RWPE2 (cell line): ENCODE measurements around the gene GCN1.

Experiments used
- ATAC-seq: fragments of 200-7000 bp; cut with Tn5 transposase; 3 replicates; pipeline ENCODE4 v1.9.1; 2021; ENCODE audit warnings: low read depth
- DNase-seq: peaks from one replicate; pipeline ENCODE4 v3.0.0-alpha.2; 2020; ENCODE audit warnings: low spot score
- H3K27ac ChIP-seq: fragments of 450-650 bp; 2 replicates; pipeline ENCODE4 v1.5.1; 2017; ENCODE audit warnings: mild to moderate bottlenecking; ENCODE audit not compliant: poor library complexity, severe bottlenecking
- H3K27me3 ChIP-seq: fragments of 250-450 bp; sonication (Bioruptor Pico); 2 replicates; pipeline ENCODE4 v1.5.1; 2021; ENCODE audit warnings: mild to moderate bottlenecking, moderate library complexity; ENCODE audit not compliant: insufficient read depth, poor library complexity, severe bottlenecking
- H3K36me3 ChIP-seq: fragments of 250-450 bp; sonication (Bioruptor Pico); 2 replicates; pipeline ENCODE4 v1.5.1; 2020; ENCODE audit warnings: low read depth, mild to moderate bottlenecking, moderate library complexity
- H3K4me1 ChIP-seq: fragments of 250-450 bp; sonication (Bioruptor Pico); 2 replicates; pipeline ENCODE4 v1.5.1; 2021; ENCODE audit warnings: mild to moderate bottlenecking, moderate library complexity; ENCODE audit not compliant: insufficient read depth, poor library complexity, severe bottlenecking
- H3K4me3 ChIP-seq: fragments of 250-450 bp; sonication (Bioruptor Pico); 2 replicates; pipeline ENCODE4 v1.5.1; 2021; ENCODE audit warnings: mild to moderate bottlenecking, moderate library complexity; ENCODE audit not compliant: severe bottlenecking
- H3K9me3 ChIP-seq: fragments of 250-450 bp; sonication (Bioruptor Pico); 2 replicates; pipeline ENCODE4 v1.5.1; 2021; ENCODE audit warnings: mild to moderate bottlenecking, moderate library complexity; ENCODE audit not compliant: severe bottlenecking
- CTCF ChIP-seq: fragments of 450-650 bp; IDR thresholded peaks from one replicate; pipeline ENCODE4 v1.5.1; 2017; ENCODE audit warnings: mild to moderate bottlenecking, moderate library complexity; ENCODE audit not compliant: poor library complexity, severe bottlenecking

GCN1 gene

GRCh38 chr12:120216742-120217605 is 22.5 kb upstream of the GCN1 start:
- H3K27me3 ChIP-seq, result no peaks in the 10 kb centered on the region
- H3K9me3 ChIP-seq, result no peaks in the 10 kb centered on the region
- DNase-seq (no peak), ATAC-seq (no peak)
- peaks cover 100% of the 10 kb centered on the region for H3K36me3 ChIP-seq
- no peak overlapping the region for H3K27ac ChIP-seq
- H3K4me1 ChIP-seq, result no peaks in the 10 kb centered on the region
- no peak overlapping the region for H3K4me3 ChIP-seq
- TF ChIP-seq CTCF, result no peak

DNA sequence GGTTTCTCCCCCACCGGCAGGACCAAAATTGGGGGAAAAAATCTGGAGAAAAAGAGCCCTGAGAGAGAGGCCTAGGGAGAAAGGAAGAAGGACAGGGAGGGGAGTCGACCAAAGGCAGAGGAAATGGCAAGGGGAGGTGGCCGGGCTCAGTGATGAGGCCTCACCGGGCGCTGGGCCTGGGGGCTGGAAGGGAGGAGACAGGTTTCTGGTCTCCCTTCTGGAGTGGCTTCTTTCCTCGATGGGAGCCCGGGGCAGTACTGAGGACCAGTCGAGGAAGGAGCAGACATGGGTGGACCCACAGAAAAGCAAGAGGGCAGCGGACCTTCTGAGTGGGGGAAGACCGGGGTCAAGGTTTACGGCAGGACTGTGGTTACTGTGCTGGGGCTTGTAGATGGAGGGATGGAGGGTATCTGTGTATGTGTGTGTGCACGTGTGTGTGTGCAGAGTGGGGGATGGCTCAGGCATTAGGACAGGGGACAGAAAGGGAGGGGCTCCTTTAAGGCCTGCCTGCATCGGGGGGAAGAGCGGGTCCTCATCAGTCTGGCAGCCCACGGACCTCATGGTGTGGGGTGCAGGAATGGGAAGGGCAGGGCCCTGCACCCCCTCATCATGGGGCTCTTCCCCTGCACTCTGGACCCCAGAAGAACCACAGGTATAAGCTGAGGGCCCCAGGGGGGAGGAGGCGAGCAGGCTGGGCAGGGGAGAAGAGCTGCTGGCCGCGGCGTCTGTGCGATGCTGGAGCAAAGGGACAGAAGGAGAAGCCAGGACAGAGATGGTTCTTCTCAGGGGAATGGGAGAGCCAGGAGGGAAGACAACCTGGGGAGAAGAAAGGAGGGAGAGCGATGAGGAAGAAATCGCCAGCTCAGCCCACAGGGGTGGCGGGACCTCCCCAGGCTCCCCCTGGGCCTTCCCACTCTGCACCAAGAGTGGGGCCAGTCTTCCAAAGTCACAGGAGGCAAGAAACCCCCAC is 21.5 kb upstream of the GCN1 start:
- H3K4me3 ChIP-seq, result no peak overlapping the region
- ATAC-seq (no peak), DNase-seq (peak; percentile 37)
- TF ChIP-seq CTCF, result no peak
- H3K27ac ChIP-seq, result no peak overlapping the region
- H3K36me3 ChIP-seq, result peaks cover 100% of the 10 kb centered on the region
- H3K27me3 ChIP-seq, result no peaks in the 10 kb centered on the region
- no peaks in the 10 kb centered on the region for H3K4me1 ChIP-seq
- H3K9me3 ChIP-seq, result no peaks in the 10 kb centered on the region

GRCh38 chr12:120215357-120215735 is 20.8 kb upstream of the GCN1 start:
- Histone ChIP-seq H3K27ac (no peak overlapping the region), H3K36me3 (peaks cover 100% of the 10 kb centered on the region), H3K4me3 (no peak overlapping the region), H3K9me3 (no peaks in the 10 kb centered on the region), H3K27me3 (no peaks in the 10 kb centered on the region), H3K4me1 (no peaks in the 10 kb centered on the region)
- DNase-seq (peak; percentile 50), ATAC-seq (no peak)
- TF ChIP-seq CTCF, result no peak

DNA sequence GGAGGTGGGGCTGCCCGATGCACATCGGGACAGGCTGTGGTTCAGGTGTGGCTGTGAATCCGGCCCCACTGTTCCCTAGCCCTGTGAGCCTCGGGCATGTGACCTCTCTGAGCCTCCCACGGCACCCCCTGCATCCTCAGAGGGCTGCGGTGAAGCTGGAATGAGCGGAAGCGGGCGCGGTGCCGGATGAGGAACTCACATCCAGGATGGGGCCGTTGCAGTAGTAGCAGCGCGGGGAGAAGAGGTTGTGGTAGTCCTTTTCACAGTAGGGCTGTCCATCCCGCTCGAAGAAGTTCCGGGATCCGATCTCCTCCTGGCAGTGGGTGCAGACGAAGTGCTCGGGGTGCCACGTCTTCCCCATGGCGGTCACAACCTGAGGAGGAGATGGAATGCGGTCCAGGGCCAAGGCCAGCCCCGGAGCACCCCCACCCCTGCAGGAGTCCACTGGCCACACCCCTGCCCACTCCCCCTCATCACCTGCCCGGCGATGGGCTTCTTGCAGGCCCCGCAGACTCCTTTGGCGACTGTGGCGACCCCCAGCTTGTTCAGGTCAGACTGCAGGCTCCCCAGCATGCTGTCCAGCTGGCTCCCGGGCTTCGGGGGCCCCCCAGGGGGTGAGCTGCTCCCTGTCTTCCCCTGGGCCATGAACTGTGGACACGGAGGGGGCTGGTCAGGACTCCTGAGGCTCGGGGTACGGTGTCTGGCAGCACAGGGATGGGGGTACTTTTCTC is 20.3 kb upstream of the GCN1 start:
- no peaks in the 10 kb centered on the region for H3K4me1 ChIP-seq
- peaks cover 100% of the 10 kb centered on the region for H3K36me3 ChIP-seq
- no peak for DNase-seq
- no peak for ATAC-seq
- H3K9me3 ChIP-seq, result no peaks in the 10 kb centered on the region
- no peak for TF ChIP-seq CTCF
- no peak overlapping the region for H3K4me3 ChIP-seq
- H3K27ac ChIP-seq, result no peak overlapping the region
- H3K27me3 ChIP-seq, result no peaks in the 10 kb centered on the region
